ENCODE data around the gene BRAF.

- TF ChIP-seq EZH2 (IDR thresholded peaks at IDR 0.05) (no peak), CTCF (IDR thresholded peaks at IDR 0.05) (no peak), EZH2phosphoT487 (IDR thresholded peaks at IDR 0.05) (no peak)
Measured at GRCh38 chr7:140722254-140722653, 202.5 kb downstream of the BRAF start.
